Endothelial cell of umbilical vein (primary cell): ENCODE data around the gene UTS2R. TPM values are rescaled to one million over a fixed set of nuclear protein-coding genes. Genes with fewer than 3 reads are reported as not detected.
"Not testable (repeated sequence)": the region's sequence is repeated elsewhere in the genome, so short reads cannot be mapped to it uniquely, and the experiment has no call there.

Experiments
- BruUV-seq: library from RNA; stranded (reverse); fragments of 400-500 nt; replicated peaks from 2 replicates; lab custom pipeline; 2021; lab: Mats Ljungman, UMichigan
- CTCF ChIA-PET: fragments of 300-600, 350-600 bp; sonication (Branson Sonifier 250); formaldehyde crosslinking; loops from one replicate; lab custom pipeline; 2021; ENCODE audit warnings: antibody characterized with exemption, inconsistent platforms; lab: Charles Lee
- POLR2A ChIA-PET: fragments of 300-600, 350-600 bp; sonication (Branson Sonifier 250); formaldehyde crosslinking; loops from one replicate; lab custom pipeline; 2021; ENCODE audit warnings: antibody characterized with exemption, inconsistent platforms; lab: Charles Lee
- DNase-seq: peaks from one replicate; pipeline ENCODE4 v3.0.0-alpha.2; 2011; ENCODE audit warnings: low read depth, low spot score
- FAIRE-seq: peaks from 2 replicates; lab custom pipeline; 2011; peaks lifted over from hg19 to GRCh38; lab: Jason Lieb, UNC
- H2AFZ ChIP-seq: 2 replicates; pipeline ENCODE4 v1.6.0; 2012; ENCODE audit warnings: low read depth, low read length, control low read depth, inconsistent platforms
- H3K27ac ChIP-seq: 2 replicates; pipeline ENCODE4 v1.5.1; 2011; ENCODE audit warnings: low read depth, mild to moderate bottlenecking, control low read depth, low read length, moderate library complexity; ENCODE audit not compliant: insufficient read depth
- H3K27me3 ChIP-seq, 2 experiments: 2 replicates each; pipeline versions ENCODE4 v1.6.0 to v1.6.1; 2011; ENCODE audit warnings: low read length in 2 of 2, mixed read lengths in 1 of 2; ENCODE audit not compliant: control insufficient read depth in 2 of 2, insufficient read depth in 2 of 2
- H3K36me3 ChIP-seq, 2 experiments: 2 replicates in 1 of 2; 3 replicates in 1 of 2; pipeline ENCODE4 v1.5.1; 2011; ENCODE audit warnings: low read length in 2 of 2, mild to moderate bottlenecking in 1 of 2, moderate library complexity in 1 of 2; ENCODE audit not compliant: control insufficient read depth in 2 of 2, insufficient read depth in 2 of 2; ENCODE audit errors: extremely low read depth in 1 of 2
- H3K4me1 ChIP-seq: 3 replicates; pipeline ENCODE4 v1.5.1; 2011; ENCODE audit warnings: mild to moderate bottlenecking, low read length; ENCODE audit not compliant: control insufficient read depth, insufficient read depth; ENCODE audit errors: extremely low read depth
- H3K4me2 ChIP-seq: 2 replicates; pipeline ENCODE4 v1.6.1; 2011; ENCODE audit warnings: low read length, control low read depth, mixed read lengths; ENCODE audit not compliant: insufficient read depth
- H3K4me3 ChIP-seq, 3 experiments: fragments of 200-600 bp in 1 of 3; sonication (generic), shearing (Covaris generic) in 1 of 3; replicated peaks in 1 of 3; 2 replicates each; pipeline ENCODE4 v1.5.1; 2011 to 2016; ENCODE audit warnings: control low read depth in 3 of 3, low read length in 3 of 3, mild to moderate bottlenecking in 2 of 3, inconsistent platforms in 1 of 3, low read depth in 1 of 3, moderate library complexity in 1 of 3; ENCODE audit not compliant: insufficient read depth in 1 of 3
- H3K79me2 ChIP-seq: 2 replicates; pipeline ENCODE4 v1.6.0; 2012; ENCODE audit warnings: low read length, inconsistent platforms; ENCODE audit not compliant: control insufficient read depth, insufficient read depth
- H3K9ac ChIP-seq: replicated peaks from 2 replicates; pipeline ENCODE3; 2011; ENCODE audit warnings: low read length, control low read depth; ENCODE audit not compliant: insufficient read depth; ENCODE audit errors: extremely low read depth
- H3K9me1 ChIP-seq: replicated peaks from 3 replicates; pipeline ENCODE4 v1.6.0; 2011; ENCODE audit warnings: mild to moderate bottlenecking, low read length; ENCODE audit not compliant: control insufficient read depth, insufficient read depth; ENCODE audit errors: extremely low read depth
- H3K9me3 ChIP-seq: replicated peaks from 2 replicates; pipeline ENCODE4 v1.5.1; 2012; ENCODE audit warnings: low read length, inconsistent platforms; ENCODE audit not compliant: control insufficient read depth, insufficient read depth
- H4K20me1 ChIP-seq: replicated peaks from 2 replicates; pipeline ENCODE3; 2011; ENCODE audit warnings: mild to moderate bottlenecking, low read length; ENCODE audit not compliant: control insufficient read depth, insufficient read depth; ENCODE audit errors: extremely low read depth
- EZH2 ChIP-seq: IDR thresholded peaks from 2 replicates; pipeline ENCODE4 v1.6.1; 2012; ENCODE audit warnings: borderline replicate concordance, low read depth, mild to moderate bottlenecking, moderate library complexity, low read length, inconsistent platforms; ENCODE audit not compliant: severe bottlenecking
- FOS ChIP-seq: IDR thresholded peaks from 2 replicates; pipeline ENCODE4 v1.6.1; 2011; ENCODE audit warnings: mild to moderate bottlenecking, low read length, moderate library complexity, borderline replicate concordance; ENCODE audit not compliant: insufficient read depth
- GATA2 ChIP-seq: IDR thresholded peaks from 2 replicates; pipeline ENCODE4 v1.7.0; 2011; ENCODE audit warnings: low read depth, mild to moderate bottlenecking, moderate library complexity, mixed read lengths, low read length; ENCODE audit not compliant: insufficient read length, insufficient read depth
- JUN ChIP-seq: IDR thresholded peaks from 2 replicates; pipeline ENCODE4 v1.6.1; 2011; ENCODE audit warnings: borderline replicate concordance, low read depth; ENCODE audit not compliant: insufficient read length, insufficient read depth
- MYC ChIP-seq: IDR thresholded peaks from one replicate; pipeline ENCODE4 v1.6.1; 2011; ENCODE audit warnings: mild to moderate bottlenecking, low read depth, low read length
- dilution Hi-C: fragments of 300-500 bp; cut with MboI; formaldehyde crosslinking; loops from one replicate; pipeline ENCODE4 v1.15.0; 2019; ENCODE audit warnings: low sequenced_read_pairs; ENCODE audit not compliant: extremely low pct_ligation_motif_present
- intact Hi-C: fragments of 100-400 bp; cut with micrococcal nuclease; formaldehyde crosslinking; loops from one replicate; pipeline ENCODE4 v1.10.0; 2022
- polyA plus RNA-seq, 4 experiments: library from polyadenylated mRNA; depleted of rRNA in 3 of 4; stranded (reverse) in 3 of 4; unstranded in 1 of 4; fragments of >200 nt; gene quantifications; 2 replicates each; pipeline versions ENCODE4 v1.2.1 to v1.2.3, GENCODE V29; 2011 to 2012; ENCODE audit warnings: missing spikeins in 1 of 4
- total RNA-seq: library from RNA; stranded (reverse); gene quantifications from 2 replicates; pipeline ENCODE4 v1.2.3, GENCODE V29; 2021
- TF ChIP-seq, protein P1 (sequence below): IDR thresholded peaks from 2 replicates; pipeline ENCODE4 v1.6.1; 2011; ENCODE audit not compliant: insufficient read depth, insufficient read length

Gene UTS2R
- total and polyA plus RNA-seq, 2 donors (not counting 3 experiments of a cell fraction or from before 2014, with no cell fraction given) = not detected

DNA sequence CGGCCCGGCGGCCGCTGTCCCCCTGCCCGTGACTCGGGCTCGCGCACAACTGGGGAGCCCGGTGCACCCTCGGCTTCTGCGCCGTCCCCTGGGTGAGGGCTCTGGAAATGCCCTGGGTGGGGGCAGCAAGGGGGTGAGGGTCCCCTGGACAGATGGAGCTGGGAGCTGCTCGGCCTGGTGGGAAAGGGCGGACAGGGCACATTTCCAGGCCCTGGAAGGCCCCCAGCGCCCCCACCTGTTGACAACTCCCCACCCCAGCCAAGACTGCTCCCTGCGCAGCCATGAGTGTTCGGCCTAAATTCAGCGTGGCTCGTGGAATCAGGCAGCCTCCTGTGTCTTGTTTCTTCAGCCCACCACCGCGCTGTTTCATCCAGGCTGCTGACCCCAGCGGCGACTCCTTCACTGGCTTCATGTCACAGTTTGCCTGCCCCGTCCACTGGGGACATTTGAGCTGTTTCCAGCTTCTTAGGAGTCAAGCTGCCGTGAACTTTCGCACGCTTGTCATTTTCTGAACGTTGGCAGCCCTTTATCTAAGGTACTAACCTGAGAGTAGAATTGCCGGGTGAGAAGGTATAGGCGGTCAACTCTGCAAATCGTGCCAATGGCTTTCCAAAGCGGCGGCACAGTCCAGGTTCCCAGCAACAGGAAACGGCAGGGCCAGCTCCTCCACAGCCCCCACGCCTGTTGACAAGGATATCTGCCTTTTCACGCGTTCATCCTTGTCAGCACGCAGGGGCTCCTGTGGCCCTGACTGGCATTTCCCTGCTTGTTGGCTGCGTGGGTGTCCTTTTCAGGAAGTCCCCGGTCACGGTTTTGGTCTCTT, 895 bp downstream of the UTS2R start:
- H3K9me3 ChIP-seq = no peaks in the 10 kb centered on the region
- intact Hi-C loops = no loop called here
- H4K20me1 ChIP-seq = no peaks in the 10 kb centered on the region
- no TSS peak for BruUV-seq
- H3K4me2 ChIP-seq = no peak overlapping the region
- dilution Hi-C loops = no loop called here
- TF ChIP-seq JUN (no peak), EZH2 (peak; percentile 32), FOS (no peak), MYC (no peak), GATA2 (no peak)
- TF ChIP-seq, protein P1, sequence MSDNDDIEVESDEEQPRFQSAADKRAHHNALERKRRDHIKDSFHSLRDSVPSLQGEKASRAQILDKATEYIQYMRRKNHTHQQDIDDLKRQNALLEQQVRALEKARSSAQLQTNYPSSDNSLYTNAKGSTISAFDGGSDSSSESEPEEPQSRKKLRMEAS = no peak
- H3K4me1 ChIP-seq = no peaks in the 10 kb centered on the region
- H3K27me3 ChIP-seq = peaks cover 29 to 35% of the 10 kb centered on the region in 2 experiments
- H3K79me2 ChIP-seq = no peaks in the 10 kb centered on the region
- POLR2A ChIA-PET = no interaction called here
- no peak overlapping the region for H3K9ac ChIP-seq
- H3K4me3 ChIP-seq = no peak overlapping the region
- FAIRE-seq = no peak
- no peak overlapping the region for H2AFZ ChIP-seq
- H3K27ac ChIP-seq = no peak overlapping the region
- H3K9me1 ChIP-seq = no peaks in the 10 kb centered on the region
- CTCF ChIA-PET = interaction anchor here (0.5 to 0.9 kb wide), 2 partner anchors 10 to 29 kb away, joined by 3 to 4 read pairs; no protein-coding TSS in a partner anchor
- no peak for DNase-seq
- no peaks in the 10 kb centered on the region for H3K36me3 ChIP-seq

DNA sequence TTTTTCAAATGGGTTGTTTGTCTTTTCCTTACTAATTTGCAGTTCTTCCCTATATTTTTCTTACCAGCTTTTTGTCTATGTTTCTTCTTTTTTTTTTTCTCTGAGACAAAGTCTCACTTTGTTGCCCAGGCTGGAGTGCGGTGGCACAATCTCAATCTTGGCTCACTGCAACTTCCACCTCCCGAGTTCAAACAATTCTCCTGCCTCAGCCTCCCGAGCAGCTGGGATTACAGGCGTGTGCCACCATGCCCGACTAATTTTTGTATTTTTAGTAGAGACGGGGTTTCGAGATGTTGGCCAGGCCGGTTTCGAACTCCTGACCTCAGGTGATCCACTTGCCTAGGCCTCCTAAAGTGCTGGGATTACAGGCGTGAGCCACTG, 1.5 kb downstream of the UTS2R start:
- H3K36me3 ChIP-seq, H3K27ac ChIP-seq, BruUV-seq, H3K9me1 ChIP-seq, DNase-seq, H3K9ac ChIP-seq, H3K4me2 ChIP-seq, H2AFZ ChIP-seq, H3K4me1 ChIP-seq, H3K79me2 ChIP-seq, FAIRE-seq, intact Hi-C loops, H3K9me3 ChIP-seq, POLR2A ChIA-PET, H3K4me3 ChIP-seq, dilution Hi-C loops, H4K20me1 ChIP-seq: not testable (repeated sequence)
- H3K27me3 ChIP-seq = peaks cover 31 to 33% of the 10 kb centered on the region in 2 experiments
- CTCF ChIA-PET = interaction anchor here (0.9 kb wide), 1 partner anchor 11 kb away, joined by 4 read pairs; no protein-coding TSS in a partner anchor
